Gastroesophageal sphincter (tissue), 3 donors: Measurements from ENCODE around the gene ZMAT5.

Source experiments
- EP300 ChIP-seq: sonication (generic); formaldehyde crosslinking; IDR thresholded peaks from one replicate; pipeline ENCODE4 v1.6.1; 2017; ENCODE audit warnings: antibody characterized with exemption, mild to moderate bottlenecking
- POLR2A ChIP-seq, 2 donors: fragments of 450-650 bp; IDR thresholded peaks; one replicate each; pipeline ENCODE4 v1.6.1; 2017; ENCODE audit warnings: antibody characterized with exemption in 2 of 2, mild to moderate bottlenecking in 2 of 2, moderate library complexity in 1 of 2
- TF ChIP-seq, protein P1 (sequence below), 4 experiments: fragments of 200-600 bp in 2 of 4; fragments of 450-650 bp in 2 of 4; sonication (generic) in 1 of 4; IDR thresholded peaks; one replicate each; pipeline ENCODE4 v1.5.1; 2017 to 2019; ENCODE audit warnings: antibody characterized with exemption in 4 of 4, mild to moderate bottlenecking in 2 of 4, moderate library complexity in 2 of 4

DNA sequence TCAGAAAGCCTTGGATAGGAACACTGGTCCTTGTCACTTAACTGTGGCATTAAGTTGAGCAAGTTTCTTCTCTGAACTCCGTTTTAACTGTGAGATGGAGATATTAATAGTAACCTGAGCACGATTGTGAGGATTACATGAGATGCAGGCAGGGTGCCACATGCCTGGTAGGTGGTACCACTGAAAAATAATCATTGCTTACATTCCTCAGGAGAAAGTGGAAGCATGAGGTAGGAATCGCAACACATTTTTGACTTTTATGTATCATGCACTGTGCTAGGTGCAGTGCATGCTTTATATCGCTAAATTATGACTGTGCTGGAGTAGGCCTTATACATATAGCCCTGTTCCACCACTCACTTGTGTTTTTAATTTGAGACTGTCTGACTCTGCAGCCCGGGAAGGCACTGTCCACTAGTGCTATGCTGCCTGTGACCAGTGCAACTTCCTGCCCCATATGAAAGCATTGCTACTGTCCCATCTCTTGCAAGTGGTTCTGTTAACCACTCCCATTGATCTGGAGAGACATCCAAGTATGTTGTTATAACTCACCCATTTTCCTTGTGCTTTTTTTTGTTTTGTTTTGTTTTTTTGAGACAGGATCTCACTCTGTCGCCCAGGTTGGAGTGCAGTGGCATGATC, 1.4 kb upstream of the ZMAT5 start:
- TF ChIP-seq, protein P1, sequence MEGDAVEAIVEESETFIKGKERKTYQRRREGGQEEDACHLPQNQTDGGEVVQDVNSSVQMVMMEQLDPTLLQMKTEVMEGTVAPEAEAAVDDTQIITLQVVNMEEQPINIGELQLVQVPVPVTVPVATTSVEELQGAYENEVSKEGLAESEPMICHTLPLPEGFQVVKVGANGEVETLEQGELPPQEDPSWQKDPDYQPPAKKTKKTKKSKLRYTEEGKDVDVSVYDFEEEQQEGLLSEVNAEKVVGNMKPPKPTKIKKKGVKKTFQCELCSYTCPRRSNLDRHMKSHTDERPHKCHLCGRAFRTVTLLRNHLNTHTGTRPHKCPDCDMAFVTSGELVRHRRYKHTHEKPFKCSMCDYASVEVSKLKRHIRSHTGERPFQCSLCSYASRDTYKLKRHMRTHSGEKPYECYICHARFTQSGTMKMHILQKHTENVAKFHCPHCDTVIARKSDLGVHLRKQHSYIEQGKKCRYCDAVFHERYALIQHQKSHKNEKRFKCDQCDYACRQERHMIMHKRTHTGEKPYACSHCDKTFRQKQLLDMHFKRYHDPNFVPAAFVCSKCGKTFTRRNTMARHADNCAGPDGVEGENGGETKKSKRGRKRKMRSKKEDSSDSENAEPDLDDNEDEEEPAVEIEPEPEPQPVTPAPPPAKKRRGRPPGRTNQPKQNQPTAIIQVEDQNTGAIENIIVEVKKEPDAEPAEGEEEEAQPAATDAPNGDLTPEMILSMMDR (IDR thresholded peaks at IDR 0.05): no peak
- no peak for TF ChIP-seq EP300
- no peak for TF ChIP-seq POLR2A (IDR thresholded peaks at IDR 0.05)
